Upper lobe of left lung (tissue), 4 donors: ENCODE measurements around the gene ATP2A2.

Experiments
- POLR2A ChIP-seq, 4 donors: fragments of 450-650 bp; IDR thresholded peaks; one replicate each; pipeline ENCODE4 v1.5.1; 2016 to 2017; ENCODE audit warnings: antibody characterized with exemption in 4 of 4, mild to moderate bottlenecking in 2 of 4
- POLR2AphosphoS5 ChIP-seq, 2 donors: sonication (generic); formaldehyde crosslinking; IDR thresholded peaks; one replicate each; pipeline ENCODE4 v1.5.1; 2017; ENCODE audit warnings: antibody characterized with exemption in 2 of 2
- TF ChIP-seq, protein P1 (sequence below), 6 experiments: fragments of 450-650 bp in 4 of 6; fragments of 200-600 bp in 2 of 6; sonication (generic) in 2 of 6; IDR thresholded peaks; one replicate each; pipeline ENCODE4 v1.5.1; 2016 to 2019; ENCODE audit warnings: antibody characterized with exemption in 6 of 6

- TF ChIP-seq, protein P1, sequence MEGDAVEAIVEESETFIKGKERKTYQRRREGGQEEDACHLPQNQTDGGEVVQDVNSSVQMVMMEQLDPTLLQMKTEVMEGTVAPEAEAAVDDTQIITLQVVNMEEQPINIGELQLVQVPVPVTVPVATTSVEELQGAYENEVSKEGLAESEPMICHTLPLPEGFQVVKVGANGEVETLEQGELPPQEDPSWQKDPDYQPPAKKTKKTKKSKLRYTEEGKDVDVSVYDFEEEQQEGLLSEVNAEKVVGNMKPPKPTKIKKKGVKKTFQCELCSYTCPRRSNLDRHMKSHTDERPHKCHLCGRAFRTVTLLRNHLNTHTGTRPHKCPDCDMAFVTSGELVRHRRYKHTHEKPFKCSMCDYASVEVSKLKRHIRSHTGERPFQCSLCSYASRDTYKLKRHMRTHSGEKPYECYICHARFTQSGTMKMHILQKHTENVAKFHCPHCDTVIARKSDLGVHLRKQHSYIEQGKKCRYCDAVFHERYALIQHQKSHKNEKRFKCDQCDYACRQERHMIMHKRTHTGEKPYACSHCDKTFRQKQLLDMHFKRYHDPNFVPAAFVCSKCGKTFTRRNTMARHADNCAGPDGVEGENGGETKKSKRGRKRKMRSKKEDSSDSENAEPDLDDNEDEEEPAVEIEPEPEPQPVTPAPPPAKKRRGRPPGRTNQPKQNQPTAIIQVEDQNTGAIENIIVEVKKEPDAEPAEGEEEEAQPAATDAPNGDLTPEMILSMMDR (IDR thresholded peaks at IDR 0.05), result no peak
- TF ChIP-seq POLR2A (IDR thresholded peaks at IDR 0.05) (no peak), POLR2AphosphoS5 (IDR thresholded peaks at IDR 0.05) (no peak)
These were observed 80.2 kb downstream of the ATP2A2 start for GRCh38 chr12:110361216-110361615.
